Measurements from ENCODE around the gene MMS19. TPM values are rescaled to one million over a fixed set of nuclear protein-coding genes. Genes with fewer than 3 reads are reported as not detected.

Gene MMS19
- total RNA-seq, 4 donors from 2014 or later, result 64.7 to 85.7 (median 75.2) TPM

GRCh38 chr10:97497572-97498075, 598 bp downstream of the MMS19 start:
- no peaks in the 10 kb centered on the region for H3K9me3 ChIP-seq
- no peak for TF ChIP-seq POLR2A (IDR thresholded peaks at IDR 0.05)
- TF ChIP-seq CTCF (IDR thresholded peaks at IDR 0.05), result no peak
- H3K4me1 ChIP-seq, result peaks cover 29 to 49% of the 10 kb centered on the region in 2 donors
- DNase-seq, result peak; percentile 69 to 73
- peak overlapping the region; percentile 73 to 98 (median 82) for H3K4me3 ChIP-seq (replicated peaks in 1 of 3)
- peak overlapping the region; percentile 59 to 95 (median 76) for H3K27ac ChIP-seq
- intact Hi-C loops (cut with DNase I), result no loop called here
- no peaks in the 10 kb centered on the region for H3K36me3 ChIP-seq
- WGBS, 2 donors, result 1% methylated on average over 22 of the region's 22 CpGs
- no peaks in the 10 kb centered on the region for H3K27me3 ChIP-seq

- intact Hi-C loops (cut with DNase I), result no loop called here
These were observed 3.2 kb downstream of the MMS19 start for GRCh38 chr10:97494863-97495506.

GRCh38 chr10:97494151-97494550, 4.1 kb downstream of the MMS19 start:
- peak overlapping the region in 2 of 3 donors; percentile 1 to 11 for H3K27ac ChIP-seq
- no peaks in the 10 kb centered on the region for H3K27me3 ChIP-seq
- H3K36me3 ChIP-seq, result no peaks in the 10 kb centered on the region
- no peak for TF ChIP-seq POLR2A (IDR thresholded peaks at IDR 0.05)
- TF ChIP-seq CTCF (IDR thresholded peaks at IDR 0.05), result no peak
- no peak overlapping the region for H3K4me3 ChIP-seq (replicated peaks in 1 of 3)
- intact Hi-C loops (cut with DNase I), result no loop called here
- WGBS, 2 donors, result 16 to 22% methylated on average over 2 of the region's 2 CpGs
- no peaks in the 10 kb centered on the region for H3K9me3 ChIP-seq
- H3K4me1 ChIP-seq, result peaks cover 35 to 46% of the 10 kb centered on the region in 2 donors
- peak in 1 of 2 donors; percentile 15 for DNase-seq

More at GRCh38 chr10:97494863-97495506, 3.2 kb downstream of the MMS19 start:
- 35 to 40% methylated on average over 7 of the region's 7 CpGs for WGBS, 2 donors
- no peaks in the 10 kb centered on the region for H3K27me3 ChIP-seq
- no peak for TF ChIP-seq CTCF (IDR thresholded peaks at IDR 0.05)
- peak overlapping the region; percentile 5 to 48 (median 8) for H3K27ac ChIP-seq
- DNase-seq, result no peak
- H3K4me1 ChIP-seq, result peaks cover 38 to 44% of the 10 kb centered on the region in 2 donors
- H3K9me3 ChIP-seq, result no peaks in the 10 kb centered on the region
- no peak overlapping the region for H3K4me3 ChIP-seq (replicated peaks in 1 of 3)
- no peaks in the 10 kb centered on the region for H3K36me3 ChIP-seq

GRCh38 chr10:97490592-97490991, 7.6 kb downstream of the MMS19 start:
- H3K27ac ChIP-seq, result peak overlapping the region; percentile 13 to 68 (median 28)
- 20 to 30% methylated on average over 2 of the region's 2 CpGs for WGBS, 2 donors
- no peaks in the 10 kb centered on the region for H3K9me3 ChIP-seq
- intact Hi-C loops (cut with DNase I), result no loop called here
- no peaks in the 10 kb centered on the region for H3K27me3 ChIP-seq
- TF ChIP-seq CTCF (IDR thresholded peaks at IDR 0.05), result no peak
- TF ChIP-seq POLR2A (IDR thresholded peaks at IDR 0.05), result no peak
- peak; percentile 55 to 58 for DNase-seq
- H3K4me1 ChIP-seq, result peaks cover 29 to 37% of the 10 kb centered on the region in 2 donors
- no peak overlapping the region for H3K4me3 ChIP-seq (replicated peaks in 1 of 3)
- no peaks in the 10 kb centered on the region for H3K36me3 ChIP-seq

GRCh38 chr10:97485647-97486281, 12.5 kb downstream of the MMS19 start:
- Histone ChIP-seq H3K27ac (no peak overlapping the region), H3K4me3 (replicated peaks in 1 of 3) (no peak overlapping the region), H3K9me3 (no peaks in the 10 kb centered on the region), H3K4me1 (peaks cover 6 to 12% of the 10 kb centered on the region in 2 donors), H3K27me3 (no peaks in the 10 kb centered on the region), H3K36me3 (peaks cover 6 to 13% of the 10 kb centered on the region in 2 donors)
- TF ChIP-seq POLR2A (IDR thresholded peaks at IDR 0.05) (no peak), CTCF (IDR thresholded peaks at IDR 0.05) (no peak)
- intact Hi-C loops (cut with DNase I), result no loop called here
- DNase-seq, result no peak
- WGBS, 2 donors, result 95 to 99% methylated on average over 4 of the region's 4 CpGs

Measured in thyroid gland (tissue), 4 donors.